Measurements from ENCODE around the gene SPRY4.

GRCh38 chr5:142316681-142317080 is 8.1 kb downstream of the SPRY4 start:
- TF ChIP-seq TSHZ2 (CRISPR knock-in tag; IDR thresholded peaks at IDR 0.05) (no peak), CSRNP3 (CRISPR knock-in tag; IDR thresholded peaks at IDR 0.05) (no peak), BACH2 (CRISPR knock-in tag; IDR thresholded peaks at IDR 0.05; ENCODE audit: borderline replicate concordance) (no peak), ISL1 (CRISPR knock-in tag; IDR thresholded peaks at IDR 0.05) (no peak), PPARA (CRISPR knock-in tag; IDR thresholded peaks at IDR 0.05; ENCODE audit: borderline replicate concordance) (no peak), TCF4 (CRISPR knock-in tag; IDR thresholded peaks at IDR 0.05; ENCODE audit: borderline replicate concordance) (no peak), ZNF8 (CRISPR knock-in tag; IDR thresholded peaks at IDR 0.05) (no peak), ARNTL (CRISPR knock-in tag; IDR thresholded peaks at IDR 0.05; ENCODE audit: borderline replicate concordance, low read depth) (no peak), ZNF70 (CRISPR knock-in tag; IDR thresholded peaks at IDR 0.05) (no peak), ZFP30 (CRISPR knock-in tag; IDR thresholded peaks at IDR 0.05) (no peak)

Data from SK-N-SH treated with all-trans-retinoic acid at 6 μM for 48 hours (cell line).